GM21390 (cell line): Measurements from ENCODE around the gene TMEM135.

Source experiments
- ATAC-seq: cut with Tn5 transposase; IDR thresholded peaks from one replicate; pipeline ENCODE4 v1.9.1; 2021; ENCODE audit not compliant: unreplicated experiment

The TMEM135 gene

GRCh38 chr11:87347854-87348253 lies 310.1 kb downstream of the TMEM135 start:
- ATAC-seq = no peak

- no peak for ATAC-seq
Measured at GRCh38 chr11:87351676-87352075, 313.9 kb downstream of the TMEM135 start.

GRCh38 chr11:87352759-87353707 lies 315.3 kb downstream of the TMEM135 start:
- ATAC-seq = peak; percentile 96

- ATAC-seq = no peak
Measured at GRCh38 chr11:87353771-87354345, 316.1 kb downstream of the TMEM135 start.

- no peak for ATAC-seq
Measured at GRCh38 chr11:87355596-87355995, 317.9 kb downstream of the TMEM135 start.

DNA sequence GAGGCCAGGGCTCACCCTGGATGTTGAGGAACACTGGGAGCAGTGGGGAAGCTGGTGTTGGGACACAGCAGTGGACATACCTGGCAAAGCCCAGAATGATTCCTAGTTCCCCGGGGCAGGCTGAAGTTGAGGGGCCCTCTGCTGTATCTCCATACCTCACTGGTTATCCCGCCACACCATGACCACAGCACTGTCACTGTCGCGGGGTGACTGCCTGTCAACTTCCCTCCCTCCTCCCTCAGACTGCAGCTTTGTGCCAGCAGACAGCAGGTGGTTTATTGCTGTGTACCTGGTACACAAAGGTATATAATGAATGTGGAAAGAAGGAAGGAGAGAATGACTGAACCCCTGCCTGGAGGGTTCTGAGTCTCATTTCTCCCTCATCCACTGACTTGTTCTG lies 318.7 kb downstream of the TMEM135 start:
- ATAC-seq = no peak

- no peak for ATAC-seq
Measured at GRCh38 chr11:87358461-87358860, 320.7 kb downstream of the TMEM135 start.

GRCh38 chr11:87359401-87359800 lies 321.7 kb downstream of the TMEM135 start:
- peak; percentile 43 for ATAC-seq

GRCh38 chr11:87361891-87362290 lies 324.2 kb downstream of the TMEM135 start:
- ATAC-seq = no peak

GRCh38 chr11:87366346-87366745 lies 328.6 kb downstream of the TMEM135 start:
- ATAC-seq = no peak

DNA sequence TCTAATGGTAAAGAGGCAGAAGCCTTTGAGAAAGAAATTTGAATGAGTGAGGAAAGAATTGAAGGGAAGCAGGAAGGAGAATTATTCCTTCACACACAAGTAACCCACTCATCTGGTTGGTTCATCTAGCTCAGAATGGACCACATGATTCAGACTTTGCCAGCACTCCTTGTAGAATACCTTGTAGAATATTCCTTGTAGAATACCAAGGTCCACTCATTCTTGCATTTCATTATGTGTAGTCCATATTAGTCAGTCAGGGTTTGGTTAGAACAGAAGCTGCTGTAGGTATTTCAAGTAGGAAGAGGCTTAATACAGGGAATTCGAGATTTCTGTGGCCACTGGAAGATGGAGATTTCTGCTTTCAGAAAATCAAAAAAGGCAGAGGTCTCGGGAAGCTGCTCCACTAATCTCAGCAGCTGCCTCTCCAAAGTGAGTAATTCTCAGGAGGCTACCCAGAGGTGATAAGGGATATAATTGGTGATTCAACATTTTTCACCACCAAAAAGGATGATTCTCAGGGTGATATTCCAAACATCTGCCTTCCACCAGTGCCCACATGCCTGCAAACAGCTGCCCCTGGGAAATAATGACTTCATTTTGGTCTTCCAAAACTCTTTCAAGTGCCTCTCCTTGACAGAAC lies 329.1 kb downstream of the TMEM135 start:
- ATAC-seq = no peak

DNA sequence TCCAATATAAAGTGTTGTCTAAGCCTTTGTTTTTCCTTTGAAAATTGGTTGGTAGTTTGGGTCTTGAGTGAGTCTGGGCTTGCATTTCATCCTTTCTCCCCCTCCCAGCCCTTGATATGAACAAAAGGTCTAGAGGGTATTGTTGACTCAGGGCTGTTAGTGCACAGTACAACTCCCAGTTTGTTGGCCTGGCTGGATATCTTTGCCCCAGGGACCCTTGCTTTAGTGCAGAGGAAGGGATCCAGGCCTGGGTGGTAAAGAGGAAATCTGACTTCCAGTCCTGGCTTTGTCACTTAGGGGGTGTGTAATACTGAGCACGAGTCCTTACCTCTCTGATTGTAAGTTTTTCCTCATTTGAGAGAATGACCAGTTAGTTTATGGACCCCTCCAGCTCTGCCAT lies 330.4 kb downstream of the TMEM135 start:
- ATAC-seq = no peak

DNA sequence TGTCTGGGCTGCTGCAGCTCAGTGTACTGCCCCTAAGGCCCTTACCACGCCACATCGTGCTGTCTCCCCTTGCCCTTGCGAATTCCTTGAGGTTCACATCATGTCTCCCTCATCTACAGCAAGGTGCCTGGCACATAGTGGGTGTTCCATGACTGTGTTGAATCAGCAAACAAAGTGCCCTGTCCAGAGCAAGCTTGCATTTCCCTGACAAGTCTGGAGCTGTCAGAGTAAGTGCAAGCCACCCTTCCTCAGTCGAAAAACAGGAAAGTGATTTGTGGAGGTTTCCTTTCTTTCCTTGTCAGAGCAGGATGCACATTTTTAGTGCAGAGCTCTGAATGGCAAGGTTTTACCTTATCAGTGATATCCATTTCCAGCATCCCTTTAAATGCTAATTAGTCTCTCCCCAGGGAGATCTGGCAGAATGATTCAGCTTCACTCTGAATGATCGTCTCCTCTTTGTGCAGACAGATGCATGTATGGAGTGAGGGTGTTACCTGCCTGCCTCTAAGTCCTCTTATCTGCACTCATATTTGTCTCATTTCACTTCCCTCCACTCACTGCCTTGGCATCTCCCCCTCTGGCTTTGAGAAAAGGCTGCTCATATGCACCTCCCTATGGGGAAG lies 331.2 kb downstream of the TMEM135 start:
- no peak for ATAC-seq

- ATAC-seq = no peak
Measured at GRCh38 chr11:87369888-87370287, 332.2 kb downstream of the TMEM135 start.

- ATAC-seq = no peak
Measured at GRCh38 chr11:87372065-87372464, 334.3 kb downstream of the TMEM135 start.
